ENCODE results near the gene FGF16. TPM values are rescaled to one million over a fixed set of nuclear protein-coding genes. Genes with fewer than 3 reads are reported as not detected.

The FGF16 gene
- total and polyA plus RNA-seq, 8 donors = 0.73 TPM; not detected in 7

GRCh38 chrX:77415161-77415560 lies 32.0 kb upstream of the FGF16 start:
- Histone ChIP-seq H3K4me3 (no peak overlapping the region), H3K9me3 (peaks cover 0 to 3% (median under 1%) of the 10 kb centered on the region in 4 donors), H3K36me3 (no peaks in the 10 kb centered on the region), H3K27ac (no peak overlapping the region), H3K27me3 (peaks cover 0 to 9% (median 0%) of the 10 kb centered on the region in 3 donors), H3K4me1 (no peaks in the 10 kb centered on the region)
- intact Hi-C loops (cut with DNase I; ENCODE audit: low total_unique reads) = no loop called here
- TF ChIP-seq POLR2AphosphoS5 (IDR thresholded peaks at IDR 0.05) (no peak), CTCF (IDR thresholded peaks at IDR 0.05) (no peak)
- DNase-seq = no peak
- WGBS, 5 donors = 0 to 42% (median 12%) methylated on average over 1 of the region's 1 CpG

- Histone ChIP-seq H3K27me3 (peaks cover 0 to 9% (median 0%) of the 10 kb centered on the region in 3 donors), H3K4me1 (no peaks in the 10 kb centered on the region), H3K4me3 (no peak overlapping the region), H3K36me3 (no peaks in the 10 kb centered on the region), H3K27ac (no peak overlapping the region), H3K9me3 (peaks cover 0 to 5% (median 0%) of the 10 kb centered on the region in 4 donors)
- WGBS, 5 donors = 74 to 97% (median 81%) methylated on average over 1 of the region's 1 CpG
- intact Hi-C loops (cut with DNase I; ENCODE audit: low total_unique reads) = no loop called here
- no peak for TF ChIP-seq POLR2AphosphoS5 (IDR thresholded peaks at IDR 0.05)
- no peak for TF ChIP-seq EP300 (IDR thresholded peaks at IDR 0.05)
- TF ChIP-seq CTCF (IDR thresholded peaks at IDR 0.05) = no peak
- no peak for TF ChIP-seq POLR2A (IDR thresholded peaks at IDR 0.05)
- DNase-seq = no peak
These were observed 31.3 kb upstream of the FGF16 start for GRCh38 chrX:77415882-77416281.

- intact Hi-C loops (cut with DNase I; ENCODE audit: low total_unique reads) = no loop called here
- WGBS, 5 donors = 44 to 67% (median 48%) methylated on average over 3 to 4 of the region's 4 CpGs
These were observed 24.1 kb upstream of the FGF16 start for GRCh38 chrX:77422891-77423648.

GRCh38 chrX:77426811-77427210 lies 20.4 kb upstream of the FGF16 start:
- no peaks in the 10 kb centered on the region for H3K36me3 ChIP-seq
- H3K27me3 ChIP-seq = no peaks in the 10 kb centered on the region
- TF ChIP-seq POLR2A (IDR thresholded peaks at IDR 0.05) (no peak), CTCF (IDR thresholded peaks at IDR 0.05) (no peak), POLR2AphosphoS5 (IDR thresholded peaks at IDR 0.05) (no peak), EP300 (IDR thresholded peaks at IDR 0.05) (no peak)
- H3K27ac ChIP-seq = no peak overlapping the region
- WGBS, 5 donors = 63 to 84% (median 81%) methylated on average over 2 of the region's 2 CpGs
- H3K4me3 ChIP-seq = no peak overlapping the region
- no peaks in the 10 kb centered on the region for H3K9me3 ChIP-seq
- no peaks in the 10 kb centered on the region for H3K4me1 ChIP-seq
- intact Hi-C loops (cut with DNase I; ENCODE audit: low total_unique reads) = no loop called here
- DNase-seq = no peak

More at GRCh38 chrX:77422891-77423648, 24.1 kb upstream of the FGF16 start:
- Histone ChIP-seq H3K27me3 (no peaks in the 10 kb centered on the region), H3K36me3 (no peaks in the 10 kb centered on the region), H3K4me1 (no peaks in the 10 kb centered on the region), H3K9me3 (peaks cover 0 to 5% (median 0%) of the 10 kb centered on the region in 4 donors), H3K4me3 (no peak overlapping the region), H3K27ac (no peak overlapping the region)
- no peak for DNase-seq
- no peak for TF ChIP-seq EP300 (IDR thresholded peaks at IDR 0.05)
- no peak for TF ChIP-seq POLR2AphosphoS5 (IDR thresholded peaks at IDR 0.05)
- TF ChIP-seq CTCF (IDR thresholded peaks at IDR 0.05) = no peak
- no peak for TF ChIP-seq POLR2A (IDR thresholded peaks at IDR 0.05)

Measured in stomach (tissue), 9 donors.